GM12878 (cell line): Measurements from ENCODE around the gene LASP1NB.

Experiments used
- ATAC-seq: fragments of 200-7000 bp; cut with Tn5 transposase; 3 replicates; pipeline ENCODE4 v1.9.1; 2020; ENCODE audit warnings: mild to moderate bottlenecking, moderate library complexity
- BruUV-seq: library from RNA; stranded (reverse); fragments of 400-500 nt; replicated peaks from 2 replicates; lab custom pipeline; 2021; lab: Mats Ljungman, UMichigan
- CTCF ChIA-PET: fragments of 300-600 bp; sonication (Branson Sonifier 250); formaldehyde crosslinking; extraction: SDS; loops from one replicate; lab custom pipeline; 2021; ENCODE audit warnings: inconsistent platforms; lab: Yijun Ruan, JAX
- POLR2A ChIA-PET: fragments of 350-600 bp; formaldehyde crosslinking; extraction: SDS; loops from one replicate; lab custom pipeline; 2021; ENCODE audit warnings: inconsistent platforms; lab: Charles Lee
- RAD21 ChIA-PET: fragments of 300-600 bp; sonication (Branson Sonifier 250); formaldehyde crosslinking; loops from one replicate; lab custom pipeline; 2023; ENCODE audit warnings: antibody characterized with exemption; ENCODE audit not compliant: unreplicated experiment; lab: Charles Lee
- SMC1A ChIA-PET: fragments of 300-600 bp; sonication (Branson Sonifier 250); formaldehyde crosslinking; loops from one replicate; lab custom pipeline; 2023; ENCODE audit not compliant: unreplicated experiment, uncharacterized antibody; lab: Charles Lee
- DNase-seq: peaks from one replicate; pipeline ENCODE4 v3.0.0-alpha.2; 2011; ENCODE audit warnings: low read depth, low spot score
- FAIRE-seq: peaks from 3 replicates; lab custom pipeline; 2011; peaks lifted over from hg19 to GRCh38; lab: Jason Lieb, UNC
- H2AFZ ChIP-seq: 2 replicates; pipeline ENCODE4 v1.6.0; 2011; ENCODE audit warnings: low read depth, low read length, control low read depth; ENCODE audit not compliant: control insufficient read depth
- H3K27ac ChIP-seq: 2 replicates; pipeline ENCODE4 v1.5.1; 2011; ENCODE audit warnings: control low read depth; ENCODE audit not compliant: control insufficient read depth, insufficient read depth
- H3K27me3 ChIP-seq, 2 experiments: replicated peaks in 1 of 2; 2 replicates each; pipeline versions ENCODE4 v1.6.0 to v1.6.1; 2011; ENCODE audit warnings: low read length in 1 of 2; ENCODE audit not compliant: control insufficient read depth in 2 of 2, insufficient read depth in 2 of 2
- H3K36me3 ChIP-seq, 2 experiments: 2 replicates each; pipeline ENCODE4 v1.5.1; 2011; ENCODE audit warnings: low read length in 1 of 2; ENCODE audit not compliant: control insufficient read depth in 2 of 2, insufficient read depth in 2 of 2
- H3K4me1 ChIP-seq: 2 replicates; pipeline ENCODE4 v1.6.1; 2011; ENCODE audit warnings: mild to moderate bottlenecking, low read length, moderate library complexity, mixed read lengths; ENCODE audit not compliant: control insufficient read depth, insufficient read depth
- H3K4me2 ChIP-seq: 2 replicates; pipeline ENCODE4 v1.6.0; 2011; ENCODE audit warnings: control low read depth; ENCODE audit not compliant: control insufficient read depth, insufficient read depth
- H3K4me3 ChIP-seq: fragments of 200-600 bp; sonication (generic); 2 replicates; pipeline ENCODE4 v1.5.1; 2016
- H3K79me2 ChIP-seq: 2 replicates; pipeline ENCODE4 v1.6.0; 2011; ENCODE audit warnings: low read length; ENCODE audit not compliant: control insufficient read depth, insufficient read depth
- H3K9ac ChIP-seq: 2 replicates; pipeline ENCODE4 v1.8.0; 2011; ENCODE audit warnings: low read length, control low read depth, mixed read lengths; ENCODE audit not compliant: control insufficient read depth, insufficient read depth
- H3K9me3 ChIP-seq: replicated peaks from 3 replicates; pipeline ENCODE4 v1.5.1; 2011; ENCODE audit warnings: mild to moderate bottlenecking, low read length; ENCODE audit not compliant: control insufficient read depth, insufficient read depth
- H4K20me1 ChIP-seq: 2 replicates; pipeline ENCODE4 v1.6.0; 2011; ENCODE audit not compliant: control insufficient read depth, insufficient read depth
- FOXK2 ChIP-seq: fragments of 450-650 bp; IDR thresholded peaks from 2 replicates; pipeline ENCODE4 v1.6.1; 2017; ENCODE audit warnings: mild to moderate bottlenecking, moderate library complexity
- MEF2A ChIP-seq: IDR thresholded peaks from 2 replicates; pipeline ENCODE4 v1.6.1; 2011; ENCODE audit warnings: low read depth, mild to moderate bottlenecking, low read length, moderate library complexity; ENCODE audit not compliant: insufficient read depth
- NR2C2 ChIP-seq: IDR thresholded peaks from 2 replicates; pipeline ENCODE4 v1.6.1; 2011; ENCODE audit warnings: borderline replicate concordance, low read depth; ENCODE audit not compliant: control insufficient read depth, insufficient read length
- POLR2A ChIP-seq: IDR thresholded peaks from 2 replicates; pipeline ENCODE4 v1.6.1; 2011; ENCODE audit warnings: low read depth, mild to moderate bottlenecking, low read length
- RELA ChIP-seq: fragments of 450-650 bp; IDR thresholded peaks from 2 replicates; pipeline ENCODE4 v1.8.0; 2014; ENCODE audit warnings: borderline replicate concordance; ENCODE audit not compliant: partially characterized antibody
- ZNF384 ChIP-seq: IDR thresholded peaks from 2 replicates; pipeline ENCODE4 v1.6.1; 2012; ENCODE audit warnings: low read depth, mild to moderate bottlenecking, low read length, improper control_type of control experiment, borderline replicate concordance
- WGBS: methylation state at CpG from one replicate; pipeline ENCODE4 v1.1.6; 2016; ENCODE audit warnings: low lambda C conversion rate; ENCODE audit not compliant: insufficient replicate concordance, insufficient coverage; ENCODE audit errors: missing lambda C conversion rate; 5-methylcytosine and 5-hydroxymethylcytosine counted together
- in situ Hi-C: fragments of 300-500 bp; cut with MboI; formaldehyde crosslinking; loops from 9 replicates; pipeline ENCODE4 v1.14.3; 2018; ENCODE audit warnings: mixed read lengths
- intact Hi-C: fragments of 100-400 bp; cut with micrococcal nuclease; formaldehyde crosslinking; loops from one replicate; pipeline ENCODE4 v1.14.2; 2022; ENCODE audit not compliant: unreplicated experiment
- TF ChIP-seq, protein P1 (sequence below): fragments of 150-350 bp; IDR thresholded peaks from 2 replicates; pipeline ENCODE4 v1.6.1; 2014; ENCODE audit warnings: mild to moderate bottlenecking, low read depth, low read length
- TF ChIP-seq, protein P2 (sequence below): fragments of 450-650 bp; IDR thresholded peaks from 2 replicates; pipeline ENCODE4 v1.6.1; 2016; ENCODE audit warnings: mild to moderate bottlenecking

LASP1NB gene

DNA sequence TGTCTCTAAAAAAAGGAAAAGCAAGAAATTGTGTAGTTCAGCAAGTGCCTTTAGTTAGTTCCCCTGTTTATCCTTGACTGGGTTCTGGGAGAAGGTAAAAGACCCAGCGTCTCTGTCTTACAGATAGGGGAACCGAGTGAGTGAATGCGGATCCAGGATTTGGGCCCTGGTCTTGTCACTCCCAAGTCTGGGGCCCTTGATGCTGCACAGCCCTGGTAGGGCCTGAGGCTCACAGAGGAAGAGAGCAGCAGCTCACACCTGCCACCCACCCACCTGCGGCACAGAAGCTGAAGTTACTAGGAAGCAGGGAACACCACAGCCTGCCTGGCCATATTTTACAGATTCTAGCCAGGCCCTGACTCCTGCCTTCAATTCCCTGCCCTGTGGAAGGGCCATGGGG is 33.3 kb upstream of the LASP1NB start:
- intact Hi-C loops (no loop called here), in situ Hi-C loops (no loop called here)
- FAIRE-seq (no peak), DNase-seq (no peak), ATAC-seq (no peak)
- ChIA-PET RAD21 (no interaction called here), POLR2A (no interaction called here), SMC1A (interaction anchor here (0.7 to 1.2 kb wide), 2 partner anchors 21 to 252 kb away, joined by 3 read pairs; no protein-coding TSS in a partner anchor), CTCF (no interaction called here)
- Histone ChIP-seq H3K27me3 (no peaks in the 10 kb centered on the region), H3K9ac (no peak overlapping the region), H4K20me1 (no peaks in the 10 kb centered on the region; the same call in 1 of the 2 replicates), H3K79me2 (peaks cover 3% of the 10 kb centered on the region), H3K4me3 (no peak overlapping the region), H3K4me2 (no peak overlapping the region), H3K36me3 (peaks cover 33 to 40% of the 10 kb centered on the region in 2 experiments), H3K4me1 (peaks cover under 1% of the 10 kb centered on the region), H3K9me3 (no peaks in the 10 kb centered on the region; the same call in 2 of the 3 replicates), H3K27ac (no peak overlapping the region), H2AFZ (no peak overlapping the region)
- TSS peak; percentile 32 for BruUV-seq
- WGBS, result 65% methylated on average over 4 of the region's 4 CpGs
- TF ChIP-seq NR2C2, result no peak
- TF ChIP-seq MEF2A, result no peak
- TF ChIP-seq, protein P1, sequence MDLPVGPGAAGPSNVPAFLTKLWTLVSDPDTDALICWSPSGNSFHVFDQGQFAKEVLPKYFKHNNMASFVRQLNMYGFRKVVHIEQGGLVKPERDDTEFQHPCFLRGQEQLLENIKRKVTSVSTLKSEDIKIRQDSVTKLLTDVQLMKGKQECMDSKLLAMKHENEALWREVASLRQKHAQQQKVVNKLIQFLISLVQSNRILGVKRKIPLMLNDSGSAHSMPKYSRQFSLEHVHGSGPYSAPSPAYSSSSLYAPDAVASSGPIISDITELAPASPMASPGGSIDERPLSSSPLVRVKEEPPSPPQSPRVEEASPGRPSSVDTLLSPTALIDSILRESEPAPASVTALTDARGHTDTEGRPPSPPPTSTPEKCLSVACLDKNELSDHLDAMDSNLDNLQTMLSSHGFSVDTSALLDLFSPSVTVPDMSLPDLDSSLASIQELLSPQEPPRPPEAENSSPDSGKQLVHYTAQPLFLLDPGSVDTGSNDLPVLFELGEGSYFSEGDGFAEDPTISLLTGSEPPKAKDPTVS, result no peak
- no peak for TF ChIP-seq ZNF384
- TF ChIP-seq FOXK2, result no peak

DNA sequence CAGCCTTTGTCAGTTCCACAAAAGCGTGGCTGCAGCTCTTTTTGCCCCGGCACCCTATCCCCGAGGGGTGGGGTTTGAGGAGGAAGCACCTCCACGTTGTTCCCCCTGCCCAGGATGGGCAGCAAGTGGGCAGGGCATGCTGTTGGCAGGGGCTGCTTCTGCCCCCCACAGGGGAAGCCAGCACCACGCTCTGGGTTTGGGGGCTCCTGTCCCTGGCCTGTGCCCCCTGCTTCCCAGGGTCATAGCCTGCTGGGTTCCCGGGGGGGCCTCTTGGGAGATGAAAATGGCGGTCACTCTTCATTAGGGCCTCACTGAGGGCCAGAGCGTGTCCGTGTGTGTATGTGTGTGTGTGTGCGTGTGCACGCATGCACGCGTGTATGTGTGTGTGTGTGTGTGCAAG is 32.8 kb upstream of the LASP1NB start:
- in situ Hi-C loops, result no loop called here
- H3K27me3 ChIP-seq, result no peaks in the 10 kb centered on the region
- H3K79me2 ChIP-seq, result no peaks in the 10 kb centered on the region; the same call in 1 of the 2 replicates
- SMC1A ChIA-PET, result no interaction called here
- intact Hi-C loops, result no loop called here
- CTCF ChIA-PET, result no interaction called here
- H4K20me1 ChIP-seq, result no peaks in the 10 kb centered on the region
- TF ChIP-seq, protein P2, sequence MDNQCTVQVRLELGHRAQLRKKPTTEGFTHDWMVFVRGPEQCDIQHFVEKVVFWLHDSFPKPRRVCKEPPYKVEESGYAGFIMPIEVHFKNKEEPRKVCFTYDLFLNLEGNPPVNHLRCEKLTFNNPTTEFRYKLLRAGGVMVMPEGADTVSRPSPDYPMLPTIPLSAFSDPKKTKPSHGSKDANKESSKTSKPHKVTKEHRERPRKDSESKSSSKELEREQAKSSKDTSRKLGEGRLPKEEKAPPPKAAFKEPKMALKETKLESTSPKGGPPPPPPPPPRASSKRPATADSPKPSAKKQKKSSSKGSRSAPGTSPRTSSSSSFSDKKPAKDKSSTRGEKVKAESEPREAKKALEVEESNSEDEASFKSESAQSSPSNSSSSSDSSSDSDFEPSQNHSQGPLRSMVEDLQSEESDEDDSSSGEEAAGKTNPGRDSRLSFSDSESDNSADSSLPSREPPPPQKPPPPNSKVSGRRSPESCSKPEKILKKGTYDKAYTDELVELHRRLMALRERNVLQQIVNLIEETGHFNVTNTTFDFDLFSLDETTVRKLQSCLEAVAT, result no peak
- TF ChIP-seq RELA (no peak), POLR2A (peak; percentile 38; the same call in 1 of the 2 replicates)
- FAIRE-seq (no peak), ATAC-seq (no peak), DNase-seq (no peak)
- H2AFZ ChIP-seq, result no peak overlapping the region
- peaks cover 6% of the 10 kb centered on the region for H3K4me1 ChIP-seq
- H3K4me3 ChIP-seq, result no peak overlapping the region
- H3K9me3 ChIP-seq, result no peaks in the 10 kb centered on the region; the same call in 2 of the 3 replicates
- H3K9ac ChIP-seq, result no peak overlapping the region
- BruUV-seq, result no TSS peak
- RAD21 ChIA-PET, result no interaction called here
- H3K4me2 ChIP-seq, result no peak overlapping the region
- H3K36me3 ChIP-seq, result peaks cover 30 to 44% of the 10 kb centered on the region in 2 experiments
- WGBS, result 85% methylated on average over 13 of the region's 13 CpGs
- POLR2A ChIA-PET, result no interaction called here
- H3K27ac ChIP-seq, result no peak overlapping the region
